Measurements from ENCODE around the gene CCL11. TPM values are rescaled to one million over a fixed set of nuclear protein-coding genes. Genes with fewer than 3 reads are reported as not detected.

CCL11 gene
- total and polyA plus RNA-seq, 5 experiments from 2014 or later, result not detected

DNA sequence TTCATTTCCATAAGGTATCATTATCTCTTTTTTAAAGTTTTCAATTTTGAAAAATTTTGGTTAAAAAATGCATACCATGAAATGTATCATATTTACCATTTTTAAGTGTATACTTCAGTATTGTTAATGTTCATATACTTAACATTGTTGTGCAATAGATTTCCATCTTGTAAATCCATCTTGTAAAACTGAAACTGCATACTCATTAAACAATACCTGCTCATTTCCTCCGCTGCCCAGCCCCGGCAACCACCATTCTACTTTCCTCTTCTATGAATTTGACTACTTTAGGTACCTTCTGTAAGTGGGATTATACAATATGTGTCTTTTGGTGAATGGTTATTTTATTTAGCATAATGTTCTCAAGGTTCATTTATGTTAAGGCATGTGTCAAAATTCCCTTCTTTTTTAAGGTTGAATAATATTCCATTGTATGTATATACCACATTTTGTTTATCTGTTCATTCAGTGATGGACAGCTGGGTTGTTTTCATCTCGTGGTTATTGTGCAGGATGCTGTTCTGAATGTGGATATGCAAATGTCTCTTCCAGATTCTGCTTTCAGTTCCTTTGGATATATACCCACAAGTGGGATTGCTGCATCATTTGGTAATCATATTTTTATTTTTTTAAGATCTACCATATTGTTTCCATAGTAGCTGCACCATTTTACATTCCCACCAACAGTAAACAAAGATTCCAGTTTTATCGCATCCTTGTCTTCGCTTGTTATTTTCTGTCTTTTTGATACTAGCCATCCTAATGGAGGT lies 23.8 kb upstream of the CCL11 start:
- Mint-ChIP-seq H3K36me3 (no peaks in the 10 kb centered on the region), H3K4me3 (no peak overlapping the region), H3K9me3 (no peaks in the 10 kb centered on the region), H3K4me1 (no peaks in the 10 kb centered on the region), H3K27ac (no peak overlapping the region), H3K27me3 (peaks cover 10 to 37% (median 19%) of the 10 kb centered on the region in 5 donors)
- ATAC-seq (no peak), DNase-seq (no peak)
- POLR2A ChIA-PET, result no interaction called here

DNA sequence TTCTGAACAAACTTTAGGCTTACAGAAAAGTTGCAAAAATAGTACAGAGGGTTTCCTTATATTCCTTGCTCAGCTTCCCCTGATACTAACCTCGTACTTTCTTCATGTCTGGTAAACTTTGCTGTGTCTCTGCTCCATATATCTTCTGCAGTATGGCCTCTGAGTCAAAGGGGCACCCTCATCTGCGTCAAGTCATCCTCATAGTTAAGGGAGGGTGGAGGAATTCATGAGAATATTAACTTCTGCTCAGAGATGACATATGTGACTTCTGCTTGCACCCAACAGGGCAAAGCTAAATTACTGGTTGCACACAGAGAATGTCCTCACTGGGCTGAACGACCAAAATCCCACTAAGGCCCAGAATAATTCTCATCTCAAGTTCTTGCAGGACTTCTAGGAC lies 19.8 kb upstream of the CCL11 start:
- peaks cover 14 to 47% (median 35%) of the 10 kb centered on the region in 5 donors for H3K27me3 Mint-ChIP-seq
- no peaks in the 10 kb centered on the region for H3K4me1 Mint-ChIP-seq
- H3K9me3 Mint-ChIP-seq, result no peaks in the 10 kb centered on the region
- POLR2A ChIA-PET, result no interaction called here
- no peak overlapping the region for H3K4me3 Mint-ChIP-seq
- H3K36me3 Mint-ChIP-seq, result no peaks in the 10 kb centered on the region
- no peak overlapping the region for H3K27ac Mint-ChIP-seq
- no peak for DNase-seq
- ATAC-seq, result no peak

DNA sequence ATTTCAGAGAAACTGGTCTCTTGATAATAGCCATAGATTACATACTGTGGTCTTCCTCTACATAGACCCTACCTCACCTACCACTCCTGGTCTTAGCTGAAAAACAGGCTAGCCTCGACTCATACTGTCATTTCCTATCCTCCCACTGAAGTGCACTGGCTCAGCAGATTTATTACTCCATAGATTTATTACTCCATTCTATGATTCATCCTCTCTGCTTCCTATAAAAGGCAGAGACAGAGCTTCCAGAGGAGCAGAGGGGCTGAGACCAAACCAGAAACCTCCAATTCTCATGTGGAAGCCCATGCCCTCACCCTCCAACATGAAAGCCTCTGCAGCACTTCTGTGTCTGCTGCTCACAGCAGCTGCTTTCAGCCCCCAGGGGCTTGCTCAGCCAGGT lies 15.6 kb upstream of the CCL11 start, which contains the start of gene CCL7:
TSS of gene CCL7 (plus strand) at position 253 of the 400 bp plus-strand sequence. CDS start at position 323, 70 bp downstream.
- Mint-ChIP-seq H3K4me3 (no peak within 1 kb of the TSS), H3K9me3 (no peaks in the 10 kb centered on the region)
- POLR2A ChIA-PET, result no interaction called here

DNA sequence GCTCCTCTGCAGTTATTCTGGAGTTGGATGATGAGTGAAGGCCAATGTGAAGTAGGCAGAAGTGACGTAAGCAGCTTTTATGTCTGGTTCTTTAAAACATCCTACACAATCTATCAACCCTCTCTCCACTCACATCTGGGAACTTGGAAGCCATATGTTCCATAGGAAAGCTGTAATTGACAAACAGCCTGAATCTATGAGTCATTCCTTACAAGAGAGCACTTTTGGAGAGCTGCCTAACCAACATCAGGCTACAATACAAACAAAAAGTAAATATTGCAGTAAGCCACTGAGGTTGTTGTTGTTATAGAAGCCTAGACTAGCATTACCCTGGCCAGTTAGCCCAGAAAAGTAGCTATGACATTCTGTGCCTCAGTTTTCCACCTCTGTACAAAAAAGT lies 9.7 kb upstream of the CCL11 start:
- DNase-seq (no peak), ATAC-seq (no peak)
- H3K9me3 Mint-ChIP-seq, result no peaks in the 10 kb centered on the region
- no peaks in the 10 kb centered on the region for H3K4me1 Mint-ChIP-seq
- H3K4me3 Mint-ChIP-seq, result no peak overlapping the region
- H3K27ac Mint-ChIP-seq, result no peak overlapping the region
- POLR2A ChIA-PET, result no interaction called here
- H3K36me3 Mint-ChIP-seq, result no peaks in the 10 kb centered on the region
- peaks cover 36 to 79% (median 55%) of the 10 kb centered on the region in 5 donors for H3K27me3 Mint-ChIP-seq

More for the DNA sequence above, 15.6 kb upstream of the CCL11 start, which contains the start of gene CCL7:
- no peaks in the 10 kb centered on the region for H3K36me3 Mint-ChIP-seq
- H3K4me1 Mint-ChIP-seq, result no peaks in the 10 kb centered on the region
- ATAC-seq (no peak), DNase-seq (no peak)
- no peak within 1 kb of the TSS for H3K27ac Mint-ChIP-seq
- peaks cover 40 to 89% (median 61%) of the 10 kb centered on the region in 5 donors for H3K27me3 Mint-ChIP-seq

DNA sequence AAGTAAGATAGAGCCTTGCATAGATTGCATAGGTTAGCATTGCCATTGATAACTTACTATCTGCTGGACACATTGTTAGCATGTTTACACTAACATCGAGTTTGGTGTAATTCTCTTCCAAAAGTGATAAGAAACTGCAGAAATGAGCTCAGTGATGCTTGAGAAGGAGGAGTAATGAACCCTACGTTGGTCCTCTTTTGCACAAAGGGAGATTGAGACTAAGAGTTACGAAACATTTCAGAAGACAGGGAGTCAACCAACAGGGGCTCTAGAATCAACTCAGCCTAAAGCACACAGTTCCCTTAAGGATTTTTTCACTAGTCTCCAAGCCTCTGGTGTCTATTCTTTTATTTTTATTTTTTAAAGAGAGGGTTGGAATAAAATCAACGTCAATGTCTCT lies 8.7 kb upstream of the CCL11 start:
- no peak for DNase-seq
- Mint-ChIP-seq H3K36me3 (no peaks in the 10 kb centered on the region), H3K4me3 (no peak overlapping the region), H3K9me3 (peaks cover 0 to 5% (median 0%) of the 10 kb centered on the region in 9 donors), H3K4me1 (no peaks in the 10 kb centered on the region), H3K27me3 (peaks cover 28 to 70% (median 52%) of the 10 kb centered on the region in 5 donors), H3K27ac (no peak overlapping the region)
- ATAC-seq, result no peak
- POLR2A ChIA-PET, result no interaction called here

DNA sequence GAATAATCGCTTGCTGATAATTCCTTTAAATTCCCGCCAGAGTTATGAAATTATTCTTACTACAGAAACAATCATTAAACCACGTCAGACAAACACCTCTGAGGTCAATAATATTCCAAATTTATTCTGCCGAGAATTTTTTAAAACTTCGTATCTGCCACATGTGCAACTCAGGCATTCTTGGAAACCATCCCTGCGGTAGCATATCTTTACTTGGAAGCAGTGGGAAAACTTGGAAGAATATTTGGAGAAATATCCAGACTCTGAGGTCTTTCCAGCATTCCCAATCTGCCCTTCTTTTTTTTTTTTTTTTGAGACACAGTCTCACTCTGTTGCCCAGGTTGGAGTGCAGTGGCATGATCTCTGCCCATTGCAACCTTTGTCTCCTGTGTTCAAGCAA lies 2.0 kb upstream of the CCL11 start:
- ATAC-seq (no peak), DNase-seq (no peak)
- Mint-ChIP-seq H3K9me3 (peaks cover 0 to 5% (median 0%) of the 10 kb centered on the region in 9 donors), H3K36me3 (no peaks in the 10 kb centered on the region), H3K4me1 (no peaks in the 10 kb centered on the region), H3K27me3 (peaks cover 7 to 55% (median 26%) of the 10 kb centered on the region in 5 donors), H3K27ac (no peak overlapping the region), H3K4me3 (no peak overlapping the region)
- POLR2A ChIA-PET, result no interaction called here

DNA sequence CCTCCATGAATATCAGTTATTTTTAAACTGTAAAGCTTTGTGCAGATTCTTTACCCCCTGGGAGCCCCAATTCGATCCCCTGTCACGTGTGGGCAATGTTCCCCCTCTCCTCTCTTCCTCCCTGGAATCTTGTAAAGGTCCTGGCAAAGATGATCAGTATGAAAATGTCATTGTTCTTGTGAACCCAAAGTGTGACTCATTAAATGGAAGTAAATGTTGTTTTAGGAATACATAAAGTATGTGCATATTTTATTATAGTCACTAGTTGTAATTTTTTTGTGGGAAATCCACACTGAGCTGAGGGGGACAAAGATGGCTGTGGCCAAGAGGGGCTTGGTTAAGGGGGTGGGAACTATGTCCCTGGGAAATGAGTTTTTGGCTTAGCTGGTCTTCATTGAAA lies 2.3 kb downstream of the CCL11 start:
- Mint-ChIP-seq H3K4me1 (no peaks in the 10 kb centered on the region), H3K4me3 (no peak overlapping the region), H3K9me3 (peaks cover 0 to 3% (median 0%) of the 10 kb centered on the region in 9 donors), H3K27me3 (peaks cover 0 to 47% (median 11%) of the 10 kb centered on the region in 5 donors), H3K27ac (no peak overlapping the region), H3K36me3 (no peaks in the 10 kb centered on the region)
- DNase-seq (no peak), ATAC-seq (no peak)
- POLR2A ChIA-PET, result no interaction called here

DNA sequence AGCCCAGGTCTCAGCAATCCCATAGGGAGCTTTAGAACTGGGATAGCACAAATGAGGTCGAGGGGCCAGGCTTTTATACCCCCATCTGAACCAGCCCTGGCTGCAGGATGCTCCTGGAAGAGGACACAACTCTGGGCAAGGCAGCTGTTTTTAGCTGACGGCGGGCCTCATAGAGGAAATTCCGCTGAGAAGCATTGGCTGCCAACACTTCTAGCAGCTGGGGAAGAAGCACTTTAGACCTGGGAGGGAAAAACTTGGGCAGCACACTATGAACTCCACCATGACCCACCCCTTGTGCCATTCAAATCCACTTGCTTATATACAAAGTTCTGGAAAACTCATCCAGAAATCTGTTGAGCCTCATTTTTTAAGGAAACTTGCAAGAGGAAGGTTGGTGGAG lies 5.0 kb downstream of the CCL11 start:
- H3K9me3 Mint-ChIP-seq, result peaks cover 0 to 5% (median 0%) of the 10 kb centered on the region in 9 donors
- no peak for ATAC-seq
- H3K27ac Mint-ChIP-seq, result no peak overlapping the region
- no peak for DNase-seq
- peaks cover under 1 to 41% (median 8%) of the 10 kb centered on the region in 5 donors for H3K27me3 Mint-ChIP-seq
- no peaks in the 10 kb centered on the region for H3K4me1 Mint-ChIP-seq
- H3K4me3 Mint-ChIP-seq, result no peak overlapping the region
- POLR2A ChIA-PET, result no interaction called here
- no peaks in the 10 kb centered on the region for H3K36me3 Mint-ChIP-seq

DNA sequence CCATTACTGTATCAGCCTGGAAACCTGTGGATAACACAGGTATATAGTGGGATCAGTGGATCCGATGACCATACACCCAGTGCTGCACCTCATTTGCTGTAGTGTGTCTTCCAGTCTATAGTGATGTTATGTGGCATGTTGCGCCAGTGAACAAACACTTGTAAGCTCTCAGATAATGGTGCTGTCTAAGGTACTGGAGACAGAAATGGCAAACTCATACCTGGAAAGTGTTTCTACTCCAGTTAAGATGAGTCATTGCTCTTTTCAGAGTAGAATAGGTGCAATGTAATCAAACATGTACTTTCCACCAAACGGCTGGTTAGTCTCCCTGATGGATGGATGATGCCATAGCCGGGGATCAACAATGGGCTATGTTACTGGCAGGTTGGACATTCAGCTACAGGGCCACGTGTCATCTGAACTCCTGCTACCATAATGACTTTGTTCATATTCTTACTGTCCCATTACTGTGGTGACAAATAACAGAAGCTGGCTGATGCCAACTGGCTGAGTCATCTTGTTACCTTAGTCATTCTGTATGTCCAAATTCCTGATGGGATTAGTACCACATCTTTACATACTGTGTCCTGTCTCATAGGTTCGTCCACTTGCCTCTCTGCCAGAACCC lies 6.3 kb downstream of the CCL11 start:
- POLR2A ChIA-PET, result no interaction called here
- Mint-ChIP-seq H3K4me3 (no peak overlapping the region), H3K36me3 (no peaks in the 10 kb centered on the region), H3K27me3 (peaks cover 2 to 33% (median 8%) of the 10 kb centered on the region in 5 donors), H3K4me1 (no peaks in the 10 kb centered on the region), H3K9me3 (peaks cover 0 to 7% (median 0%) of the 10 kb centered on the region in 9 donors), H3K27ac (no peak overlapping the region)
- DNase-seq, result no peak
- ATAC-seq, result no peak

DNA sequence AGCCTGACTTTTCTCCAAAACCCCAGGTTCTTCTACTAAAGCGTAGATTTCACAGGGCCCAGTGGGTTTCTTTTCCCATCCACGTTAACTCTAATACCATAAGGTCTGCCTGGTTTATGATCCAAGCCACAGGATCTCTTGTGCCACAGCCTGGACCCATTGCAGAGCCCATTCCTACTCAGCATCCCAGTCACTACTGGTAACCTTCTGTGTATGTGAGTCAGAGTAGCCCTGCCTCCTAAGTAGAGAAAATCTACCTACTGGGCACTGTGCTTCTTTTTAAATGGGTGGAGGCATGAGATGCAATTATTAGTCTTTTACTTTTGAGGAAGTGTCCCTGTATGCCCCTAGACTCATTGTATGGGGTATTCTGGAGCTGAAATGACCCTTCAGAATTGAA lies 13.5 kb downstream of the CCL11 start:
- peaks cover 14 to 25% (median 19%) of the 10 kb centered on the region in 5 donors for H3K27me3 Mint-ChIP-seq
- no peak for ATAC-seq
- H3K36me3 Mint-ChIP-seq, result peaks cover 0 to 4% (median 0%) of the 10 kb centered on the region in 3 donors
- DNase-seq, result no peak
- H3K4me3 Mint-ChIP-seq, result no peak overlapping the region
- H3K27ac Mint-ChIP-seq, result no peak overlapping the region
- peaks cover 0 to 5% (median 0%) of the 10 kb centered on the region in 4 donors for H3K4me1 Mint-ChIP-seq
- POLR2A ChIA-PET, result no interaction called here
- peaks cover 0 to 10% (median 2%) of the 10 kb centered on the region in 9 donors for H3K9me3 Mint-ChIP-seq

DNA sequence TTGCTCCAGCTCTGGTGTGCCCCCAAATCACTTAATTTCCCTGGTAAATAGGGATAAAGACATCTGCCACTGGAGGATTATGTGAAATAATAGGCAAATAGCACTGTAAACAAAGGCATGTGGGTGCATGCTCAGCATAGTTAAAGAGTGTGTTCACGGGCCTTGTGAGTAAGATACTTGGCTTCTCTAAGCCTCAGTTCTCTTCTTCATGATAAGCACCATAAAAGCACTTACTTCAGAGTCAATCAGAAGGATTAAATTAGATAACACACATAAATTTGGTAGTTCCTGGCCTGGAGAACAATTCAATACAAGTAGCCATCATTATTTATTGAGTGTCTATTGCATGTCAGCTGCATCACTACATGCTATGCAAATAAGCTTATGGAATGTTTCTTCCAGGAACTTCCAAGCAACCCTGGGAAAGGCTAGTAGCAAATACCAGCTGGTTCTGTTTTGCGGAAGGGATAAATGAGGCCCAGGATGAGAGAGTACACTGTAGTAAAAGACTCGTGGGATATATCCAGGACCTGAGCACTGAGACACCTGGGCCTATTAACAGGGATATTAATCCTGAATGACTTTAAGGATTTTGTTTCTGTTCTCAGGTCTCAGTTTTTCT lies 14.5 kb downstream of the CCL11 start:
- peaks cover 0 to 4% (median 0%) of the 10 kb centered on the region in 3 donors for H3K36me3 Mint-ChIP-seq
- ATAC-seq (no peak), DNase-seq (no peak)
- peaks cover 0 to 5% (median 0%) of the 10 kb centered on the region in 4 donors for H3K4me1 Mint-ChIP-seq
- POLR2A ChIA-PET, result no interaction called here
- H3K27me3 Mint-ChIP-seq, result peaks cover 14 to 25% (median 19%) of the 10 kb centered on the region in 5 donors
- peaks cover 0 to 10% (median 2%) of the 10 kb centered on the region in 9 donors for H3K9me3 Mint-ChIP-seq
- H3K27ac Mint-ChIP-seq, result no peak overlapping the region
- no peak overlapping the region for H3K4me3 Mint-ChIP-seq

DNA sequence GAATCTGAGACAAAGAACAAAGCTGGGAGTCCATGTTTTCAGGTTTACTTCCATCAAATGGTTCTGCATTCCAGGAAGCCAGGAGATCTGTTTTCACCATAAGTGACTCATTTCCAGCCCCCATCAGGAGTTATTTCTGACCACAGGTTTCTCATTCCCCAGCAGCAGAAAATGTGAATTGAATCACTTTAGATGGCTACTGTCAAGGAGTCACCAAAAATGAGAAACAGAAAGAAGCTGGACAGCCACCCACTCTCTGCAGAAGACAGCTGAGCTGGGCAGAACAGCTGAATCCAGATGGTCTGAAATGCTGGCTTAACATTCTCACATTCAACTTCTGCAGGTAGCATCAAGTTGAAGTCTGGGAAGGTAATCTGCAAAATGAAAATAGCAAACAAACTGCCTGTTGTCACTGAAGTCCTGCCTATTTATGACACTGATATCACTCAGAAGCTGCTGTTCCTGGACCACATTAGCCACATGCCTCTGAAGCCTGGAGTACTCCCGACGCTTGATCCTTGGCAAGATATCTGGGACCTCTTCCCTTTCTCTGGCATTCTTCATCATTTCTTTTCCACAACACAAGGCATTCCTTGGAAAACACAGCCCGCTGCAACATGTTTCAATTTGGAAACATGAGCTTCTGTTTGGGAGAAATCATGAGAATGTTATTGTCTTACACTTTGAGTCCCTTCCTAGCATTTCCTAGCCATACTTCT lies 15.3 kb downstream of the CCL11 start:
- peaks cover 0 to 4% (median 0%) of the 10 kb centered on the region in 3 donors for H3K36me3 Mint-ChIP-seq
- DNase-seq (no peak), ATAC-seq (no peak)
- H3K4me3 Mint-ChIP-seq, result no peak overlapping the region
- peaks cover 0 to 8% (median 0%) of the 10 kb centered on the region in 9 donors for H3K9me3 Mint-ChIP-seq
- POLR2A ChIA-PET, result no interaction called here
- peaks cover 12 to 25% (median 21%) of the 10 kb centered on the region in 5 donors for H3K27me3 Mint-ChIP-seq
- H3K4me1 Mint-ChIP-seq, result peaks cover 0 to 5% (median 0%) of the 10 kb centered on the region in 4 donors
- H3K27ac Mint-ChIP-seq, result no peak overlapping the region

All from naive thymus-derived CD8-positive, alpha-beta T cell (primary cell).